NCI-H2196 treated with DMSO at 0.1 percent for 48 hours (cell line): ENCODE measurements around the gene AOPEP.

ENCODE experiments used
- DNase-seq: peaks from one replicate; lab custom pipeline; 2025; ENCODE audit not compliant: unreplicated experiment; lab: John Stamatoyannopoulos, UW

The AOPEP gene

GRCh38 chr9:95104980-95105379, 378.5 kb downstream of the AOPEP start:
- no peak for DNase-seq

- DNase-seq: no peak
Observed at GRCh38 chr9:95105519-95106287, 379.2 kb downstream of the AOPEP start.

- DNase-seq: no peak
Observed at GRCh38 chr9:95107001-95107749, 380.7 kb downstream of the AOPEP start.

GRCh38 chr9:95107976-95108375, 381.5 kb downstream of the AOPEP start:
- no peak for DNase-seq

GRCh38 chr9:95108777-95109176, 382.3 kb downstream of the AOPEP start:
- DNase-seq: no peak

- no peak for DNase-seq
Observed at GRCh38 chr9:95109456-95109855, 383.0 kb downstream of the AOPEP start.

GRCh38 chr9:95110921-95111525, 384.5 kb downstream of the AOPEP start:
- DNase-seq: no peak

GRCh38 chr9:95111716-95112115, 385.2 kb downstream of the AOPEP start:
- DNase-seq: no peak

GRCh38 chr9:95112436-95113280, 386.2 kb downstream of the AOPEP start:
- DNase-seq: no peak

- no peak for DNase-seq
Observed at GRCh38 chr9:95115104-95115503, 388.6 kb downstream of the AOPEP start.

GRCh38 chr9:95116002-95116807, 389.7 kb downstream of the AOPEP start:
- no peak for DNase-seq

- no peak for DNase-seq
Observed at GRCh38 chr9:95116808-95117204, 390.3 kb downstream of the AOPEP start.

GRCh38 chr9:95118596-95118995, 392.1 kb downstream of the AOPEP start:
- DNase-seq: no peak

- DNase-seq: no peak
Observed at GRCh38 chr9:95120781-95121370, 394.4 kb downstream of the AOPEP start.

- no peak for DNase-seq
Observed at GRCh38 chr9:95124582-95125367, 398.3 kb downstream of the AOPEP start.

- no peak for DNase-seq
Observed at GRCh38 chr9:95125652-95126051, 399.2 kb downstream of the AOPEP start.

GRCh38 chr9:95126739-95127138, 400.2 kb downstream of the AOPEP start:
- DNase-seq: no peak

GRCh38 chr9:95127249-95128176, 401.0 kb downstream of the AOPEP start:
- DNase-seq: peak; percentile 56
